HG03521 (cell line): ENCODE data around the gene UNC79.
"Not testable (repeated sequence)": the region's sequence is repeated elsewhere in the genome, so short reads cannot be mapped to it uniquely, and the experiment has no call there.

Experiments
- ATAC-seq: cut with Tn5 transposase; IDR thresholded peaks from one replicate; pipeline ENCODE4 v1.9.1; 2021; ENCODE audit warnings: mild to moderate bottlenecking, moderate library complexity; ENCODE audit not compliant: unreplicated experiment

The UNC79 gene

GRCh38 chr14:93493054-93493453, 62.3 kb downstream of the UNC79 start:
- no peak for ATAC-seq

GRCh38 chr14:93493622-93494021, 62.9 kb downstream of the UNC79 start:
- ATAC-seq, result not testable (repeated sequence)

- no peak for ATAC-seq
Observed at GRCh38 chr14:93496856-93497741, 66.4 kb downstream of the UNC79 start.

- no peak for ATAC-seq
Observed at GRCh38 chr14:93510056-93510455, 79.3 kb downstream of the UNC79 start.

GRCh38 chr14:93511001-93511400, 80.3 kb downstream of the UNC79 start:
- no peak for ATAC-seq

- no peak for ATAC-seq
Observed at GRCh38 chr14:93520053-93520607, 89.4 kb downstream of the UNC79 start.

- ATAC-seq, result no peak
Observed at GRCh38 chr14:93522221-93522620, 91.5 kb downstream of the UNC79 start.

GRCh38 chr14:93525216-93525615, 94.5 kb downstream of the UNC79 start:
- not testable (repeated sequence) for ATAC-seq

- ATAC-seq, result no peak
Observed at GRCh38 chr14:93525696-93526451, 95.1 kb downstream of the UNC79 start.

GRCh38 chr14:93527203-93527607, 96.5 kb downstream of the UNC79 start:
- no peak for ATAC-seq

- ATAC-seq, result no peak
Observed at GRCh38 chr14:93528884-93529558, 98.3 kb downstream of the UNC79 start.

GRCh38 chr14:93531644-93532043, 100.9 kb downstream of the UNC79 start:
- no peak for ATAC-seq

- no peak for ATAC-seq
Observed at GRCh38 chr14:93532541-93532940, 101.8 kb downstream of the UNC79 start.

GRCh38 chr14:93533437-93533836, 102.7 kb downstream of the UNC79 start:
- ATAC-seq, result no peak

GRCh38 chr14:93533842-93534241, 103.1 kb downstream of the UNC79 start:
- ATAC-seq, result no peak

GRCh38 chr14:93535537-93535936, 104.8 kb downstream of the UNC79 start:
- no peak for ATAC-seq

- ATAC-seq, result no peak
Observed at GRCh38 chr14:93536945-93537344, 106.2 kb downstream of the UNC79 start.

- ATAC-seq, result no peak
Observed at GRCh38 chr14:93537951-93538350, 107.2 kb downstream of the UNC79 start.

GRCh38 chr14:93538413-93538812, 107.7 kb downstream of the UNC79 start:
- no peak for ATAC-seq

- no peak for ATAC-seq
Observed at GRCh38 chr14:93540235-93540634, 109.5 kb downstream of the UNC79 start.

- ATAC-seq, result no peak
Observed at GRCh38 chr14:93543766-93544165, 113.0 kb downstream of the UNC79 start.
